GM19240 (cell line): ENCODE data around the gene SLC1A2.

ENCODE experiments used
- DNase-seq: peaks from one replicate; pipeline ENCODE4 v3.0.0; 2011; ENCODE audit warnings: low spot score; ENCODE audit not compliant: insufficient read length

SLC1A2 gene

GRCh38 chr11:35376613-35377012 is 42.7 kb downstream of the SLC1A2 start:
- DNase-seq = no peak

- no peak for DNase-seq
Observed at GRCh38 chr11:35376118-35376510, 43.2 kb downstream of the SLC1A2 start.

GRCh38 chr11:35375332-35376117 is 43.8 kb downstream of the SLC1A2 start:
- no peak for DNase-seq

GRCh38 chr11:35373284-35373933 is 45.9 kb downstream of the SLC1A2 start:
- DNase-seq = no peak

GRCh38 chr11:35372565-35373283 is 46.6 kb downstream of the SLC1A2 start:
- DNase-seq = no peak

- no peak for DNase-seq
Observed at GRCh38 chr11:35367491-35367890, 51.9 kb downstream of the SLC1A2 start.

- no peak for DNase-seq
Observed at GRCh38 chr11:35366798-35367197, 52.6 kb downstream of the SLC1A2 start.

GRCh38 chr11:35365961-35366360 is 53.4 kb downstream of the SLC1A2 start:
- DNase-seq = no peak

- DNase-seq = no peak
Observed at GRCh38 chr11:35365395-35365794, 54.0 kb downstream of the SLC1A2 start.

- DNase-seq = no peak
Observed at GRCh38 chr11:35363854-35364780, 55.2 kb downstream of the SLC1A2 start.

- DNase-seq = no peak
Observed at GRCh38 chr11:35363246-35363801, 56.0 kb downstream of the SLC1A2 start.

- DNase-seq = no peak
Observed at GRCh38 chr11:35362521-35362980, 56.8 kb downstream of the SLC1A2 start.

- no peak for DNase-seq
Observed at GRCh38 chr11:35360055-35360530, 59.3 kb downstream of the SLC1A2 start.

GRCh38 chr11:35359321-35360054 is 59.9 kb downstream of the SLC1A2 start:
- DNase-seq = no peak

- no peak for DNase-seq
Observed at GRCh38 chr11:35358391-35358790, 61.0 kb downstream of the SLC1A2 start.

GRCh38 chr11:35357923-35358322 is 61.4 kb downstream of the SLC1A2 start:
- no peak for DNase-seq

- DNase-seq = no peak
Observed at GRCh38 chr11:35355102-35355749, 64.1 kb downstream of the SLC1A2 start.

- no peak for DNase-seq
Observed at GRCh38 chr11:35354644-35355043, 64.7 kb downstream of the SLC1A2 start.

GRCh38 chr11:35352077-35352888 is 67.1 kb downstream of the SLC1A2 start:
- DNase-seq = no peak
